ENCODE data around the gene IFNA16.
"Not testable (repeated sequence)": the region's sequence is repeated elsewhere in the genome, so short reads cannot be mapped to it uniquely, and the experiment has no call there.

The IFNA16 gene

DNA sequence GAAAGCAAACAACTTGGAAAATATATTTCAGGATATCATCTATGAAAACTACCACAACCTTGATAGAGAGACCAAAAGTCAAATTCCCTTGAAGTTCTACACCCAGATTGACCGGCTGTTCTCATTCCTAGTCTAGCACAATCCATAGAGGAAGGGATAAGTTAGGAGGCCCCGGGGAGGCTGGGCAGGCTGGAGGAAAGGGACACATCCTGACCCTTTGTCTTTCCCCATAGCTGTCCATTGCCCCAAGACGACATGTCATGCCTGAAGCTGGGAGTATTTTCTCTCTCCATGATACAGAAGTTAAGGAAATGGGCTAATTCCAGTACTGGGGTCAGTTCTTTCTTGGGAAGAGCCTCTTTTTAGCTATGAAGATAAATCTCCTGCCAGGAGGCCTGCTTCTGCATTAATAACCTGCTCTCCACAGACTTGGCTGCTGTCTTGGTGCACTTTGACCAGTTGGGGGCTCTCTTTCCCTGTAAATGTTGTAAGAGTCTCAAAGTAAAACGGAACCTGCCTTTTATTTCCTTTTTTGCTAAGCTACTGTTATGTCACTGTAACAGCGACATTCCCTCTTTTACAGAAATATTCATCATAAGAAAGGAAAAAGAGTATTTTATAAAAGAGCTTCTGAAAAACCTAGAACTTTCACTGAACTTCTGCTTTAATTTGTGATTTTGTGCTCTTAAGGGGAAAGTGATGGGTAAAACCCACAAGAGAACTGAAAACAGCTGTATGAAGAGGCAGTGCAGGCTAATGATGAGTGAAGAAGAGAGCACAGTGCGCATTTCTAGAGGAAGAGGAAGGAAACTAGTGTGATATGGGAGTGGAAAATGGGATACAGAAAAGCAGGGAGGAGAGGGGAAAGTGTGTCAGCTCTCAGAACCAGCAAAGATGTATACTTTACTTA is 22.0 kb downstream of the IFNA16 start:
- DNase-seq, result not testable (repeated sequence)

DNA sequence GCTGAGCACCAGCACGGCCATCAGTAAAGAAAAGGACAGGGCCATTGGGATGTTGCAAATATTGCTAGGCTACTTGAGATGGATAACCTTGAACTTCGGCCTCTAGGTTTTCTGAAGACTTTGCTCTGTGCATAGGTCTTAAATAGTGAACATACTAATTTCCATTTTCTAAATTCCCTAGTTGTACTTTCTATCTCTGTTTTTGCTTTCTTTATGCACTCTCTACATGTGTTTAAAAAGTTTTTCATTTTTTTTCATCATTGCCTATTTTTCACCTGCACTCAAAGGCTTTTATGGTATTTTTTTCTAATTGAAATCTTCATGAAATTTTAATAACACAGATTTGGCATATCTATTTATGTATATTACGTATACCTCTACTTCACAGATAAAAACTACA is 29.6 kb downstream of the IFNA16 start, which contains the start of gene IFNA4:
Gene IFNA4 (minus strand): TSS at position 101 of the 400 bp plus-strand sequence. CDS start 56 bp downstream, at position 45.
- not testable (repeated sequence) for DNase-seq

GRCh38 chr9:21182810-21183736 is 34.0 kb downstream of the IFNA16 start:
- not testable (repeated sequence) for DNase-seq

DNA sequence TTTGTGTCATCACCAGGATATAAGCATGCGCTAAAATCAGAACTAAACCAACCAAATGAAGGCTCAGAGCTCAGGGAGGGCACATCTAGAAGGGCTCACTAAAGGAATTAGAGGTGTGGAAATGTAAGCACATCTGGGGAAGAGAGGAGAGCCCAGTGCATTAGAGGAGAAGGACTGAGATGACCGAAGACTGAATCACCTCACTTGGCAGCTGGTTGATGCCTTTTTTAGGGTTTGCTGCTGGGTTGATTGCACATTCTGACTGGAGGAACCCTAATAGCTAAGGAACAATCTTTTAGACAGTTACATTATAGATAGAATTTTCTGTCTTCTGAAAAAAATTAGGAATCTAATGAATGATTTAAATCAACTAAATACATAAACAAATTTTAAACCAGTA is 42.4 kb downstream of the IFNA16 start:
- no peak for DNase-seq

DNA sequence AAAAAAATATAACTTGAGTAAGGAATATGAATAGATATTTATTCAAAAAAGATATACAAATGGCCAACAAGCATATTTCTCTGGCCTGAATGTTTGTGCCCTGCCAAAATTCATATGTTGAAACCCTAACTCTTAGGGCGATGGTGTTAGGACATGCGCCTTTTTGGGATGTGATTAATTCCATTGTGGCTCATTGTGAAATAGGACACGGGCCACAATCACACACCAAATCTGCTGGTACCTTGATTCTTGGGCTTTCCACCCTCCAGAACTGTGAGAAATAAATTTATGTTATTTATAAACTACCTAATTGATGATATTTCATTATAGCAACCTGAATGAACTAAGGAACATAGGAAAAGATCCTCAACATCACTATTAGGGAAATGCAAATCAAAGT is 45.0 kb downstream of the IFNA16 start:
- no peak for DNase-seq

GRCh38 chr9:21171351-21171750 is 45.8 kb downstream of the IFNA16 start:
- no peak for DNase-seq

GRCh38 chr9:21166560-21166959 is 50.6 kb downstream of the IFNA16 start, which contains the start of gene IFNA21:
TSS of gene IFNA21 (minus strand) at chr9:21166660. CDS start at chr9:21166612, 48 bp downstream.
- DNase-seq, result not testable (repeated sequence)

Data from NCI-H1048 (cell line).